ENCODE measurements around the gene LEFTY1.

The LEFTY1 gene

GRCh38 chr1:225909477-225909876 is 20.5 kb upstream of the LEFTY1 start:
- Histone ChIP-seq H3K79me2 (ENCODE audit: insufficient read depth, low read length) (no peaks in the 10 kb centered on the region), H3K9me3 (ENCODE audit: insufficient read depth, low read depth, low read length) (no peaks in the 10 kb centered on the region), H3F3A (ENCODE audit: low read depth) (no peaks in the 10 kb centered on the region), H3K4me2 (ENCODE audit: low read depth, low read length, poor library complexity, severe bottlenecking) (no peak overlapping the region), H3K27me3 (ENCODE audit: insufficient read depth, low read length, poor library complexity, severe bottlenecking) (no peaks in the 10 kb centered on the region), H3K9ac (ENCODE audit: low read depth, low read length, poor library complexity, severe bottlenecking) (no peak overlapping the region), H4K20me1 (ENCODE audit: insufficient read depth, low read length, poor library complexity, severe bottlenecking) (no peaks in the 10 kb centered on the region), H3K4me3 (ENCODE audit: low read length, poor library complexity, severe bottlenecking) (no peak overlapping the region), H3K36me3 (ENCODE audit: insufficient read depth, low read length) (no peaks in the 10 kb centered on the region), H3K9me2 (replicated peaks; ENCODE audit: low read depth, low read length) (no peaks in the 10 kb centered on the region), H2AFZ (ENCODE audit: low read length) (no peak overlapping the region), H3K4me1 (ENCODE audit: insufficient read depth, low read length, poor library complexity, severe bottlenecking) (no peaks in the 10 kb centered on the region)
- TF ChIP-seq EZH2phosphoT487 (IDR thresholded peaks at IDR 0.05; ENCODE audit: borderline replicate concordance) (no peak), CTCF (conservative IDR thresholded peaks at IDR 0.05; ENCODE audit: low read length) (no peak)

GRCh38 chr1:225908773-225909172 is 19.8 kb upstream of the LEFTY1 start:
- H3K9me2 ChIP-seq (replicated peaks; ENCODE audit: low read depth, low read length) = no peaks in the 10 kb centered on the region
- H3K27me3 ChIP-seq (ENCODE audit: insufficient read depth, low read length, poor library complexity, severe bottlenecking) = no peaks in the 10 kb centered on the region
- H4K20me1 ChIP-seq (ENCODE audit: insufficient read depth, low read length, poor library complexity, severe bottlenecking) = no peaks in the 10 kb centered on the region
- no peaks in the 10 kb centered on the region for H3K36me3 ChIP-seq (ENCODE audit: insufficient read depth, low read length)
- no peaks in the 10 kb centered on the region for H3K9me3 ChIP-seq (ENCODE audit: insufficient read depth, low read depth, low read length)
- H3K79me2 ChIP-seq (ENCODE audit: insufficient read depth, low read length) = no peaks in the 10 kb centered on the region
- no peaks in the 10 kb centered on the region for H3F3A ChIP-seq (ENCODE audit: low read depth)
- H2AFZ ChIP-seq (ENCODE audit: low read length) = no peak overlapping the region
- no peak overlapping the region for H3K4me3 ChIP-seq (ENCODE audit: low read length, poor library complexity, severe bottlenecking)
- TF ChIP-seq EZH2phosphoT487 (IDR thresholded peaks at IDR 0.05; ENCODE audit: borderline replicate concordance) (no peak), CTCF (conservative IDR thresholded peaks at IDR 0.05; ENCODE audit: low read length) (no peak)
- no peak overlapping the region for H3K9ac ChIP-seq (ENCODE audit: low read depth, low read length, poor library complexity, severe bottlenecking)
- no peak overlapping the region for H3K4me2 ChIP-seq (ENCODE audit: low read depth, low read length, poor library complexity, severe bottlenecking)
- no peaks in the 10 kb centered on the region for H3K4me1 ChIP-seq (ENCODE audit: insufficient read depth, low read length, poor library complexity, severe bottlenecking)

- Histone ChIP-seq H3K9me2 (replicated peaks; ENCODE audit: low read depth, low read length) (no peaks in the 10 kb centered on the region), H3K9me3 (ENCODE audit: insufficient read depth, low read depth, low read length) (no peaks in the 10 kb centered on the region), H2AFZ (ENCODE audit: low read length) (no peak overlapping the region), H3K9ac (ENCODE audit: low read depth, low read length, poor library complexity, severe bottlenecking) (no peak overlapping the region), H3F3A (ENCODE audit: low read depth) (no peaks in the 10 kb centered on the region), H3K4me3 (ENCODE audit: low read length, poor library complexity, severe bottlenecking) (no peak overlapping the region), H3K27me3 (ENCODE audit: insufficient read depth, low read length, poor library complexity, severe bottlenecking) (no peaks in the 10 kb centered on the region), H3K79me2 (ENCODE audit: insufficient read depth, low read length) (no peaks in the 10 kb centered on the region), H4K20me1 (ENCODE audit: insufficient read depth, low read length, poor library complexity, severe bottlenecking) (no peaks in the 10 kb centered on the region), H3K36me3 (ENCODE audit: insufficient read depth, low read length) (no peaks in the 10 kb centered on the region), H3K4me2 (ENCODE audit: low read depth, low read length, poor library complexity, severe bottlenecking) (no peak overlapping the region), H3K4me1 (ENCODE audit: insufficient read depth, low read length, poor library complexity, severe bottlenecking) (no peaks in the 10 kb centered on the region)
- no peak for TF ChIP-seq CTCF (conservative IDR thresholded peaks at IDR 0.05; ENCODE audit: low read length)
- TF ChIP-seq EZH2phosphoT487 (IDR thresholded peaks at IDR 0.05; ENCODE audit: borderline replicate concordance) = no peak
Measured at GRCh38 chr1:225908013-225908640, 19.2 kb upstream of the LEFTY1 start.

Data from Loucy (cell line).